Measurements from ENCODE around the gene HEATR5B. TPM values are rescaled to one million over a fixed set of nuclear protein-coding genes. Genes with fewer than 3 reads are reported as not detected.

The HEATR5B gene
- total RNA-seq = 32.5 TPM

- Histone ChIP-seq H3K4me1 (ENCODE audit: insufficient read depth, low read length) (peaks cover 49% of the 10 kb centered on the region), H3K27me3 (ENCODE audit: insufficient read depth, low read length) (no peaks in the 10 kb centered on the region), H3K4me3 (ENCODE audit: low read length) (peak within 1 kb of the TSS; percentile 88), H3K9me3 (ENCODE audit: low read depth, low read length) (no peaks in the 10 kb centered on the region)
Observed at GRCh38 chr2:37083873-37084794, at the start of gene HEATR5B, which contains the start of gene GPATCH11. TSS of gene HEATR5B (minus strand) at chr2:37084372. CDS start at chr2:37083414, 958 bp downstream. TSS of gene GPATCH11 (plus strand) at chr2:37084518. CDS start at chr2:37088382, 3,864 bp downstream.

- Histone ChIP-seq H3K4me3 (ENCODE audit: low read length) (no peak overlapping the region), H3K9me3 (ENCODE audit: low read depth, low read length) (no peaks in the 10 kb centered on the region), H3K4me1 (ENCODE audit: insufficient read depth, low read length) (no peaks in the 10 kb centered on the region), H3K27me3 (ENCODE audit: insufficient read depth, low read length) (no peaks in the 10 kb centered on the region)
Observed at GRCh38 chr2:37132914-37133313, 48.7 kb upstream of the HEATR5B start.

- Histone ChIP-seq H3K27me3 (ENCODE audit: insufficient read depth, low read length) (no peaks in the 10 kb centered on the region), H3K4me1 (ENCODE audit: insufficient read depth, low read length) (no peaks in the 10 kb centered on the region), H3K9me3 (ENCODE audit: low read depth, low read length) (no peaks in the 10 kb centered on the region), H3K4me3 (ENCODE audit: low read length) (no peak overlapping the region)
Observed at GRCh38 chr2:37125416-37125815, 41.2 kb upstream of the HEATR5B start.

GRCh38 chr2:37119157-37119556 lies 35.0 kb upstream of the HEATR5B start:
- Histone ChIP-seq H3K4me3 (ENCODE audit: low read length) (no peak overlapping the region), H3K9me3 (ENCODE audit: low read depth, low read length) (no peaks in the 10 kb centered on the region), H3K27me3 (ENCODE audit: insufficient read depth, low read length) (no peaks in the 10 kb centered on the region), H3K4me1 (ENCODE audit: insufficient read depth, low read length) (no peaks in the 10 kb centered on the region)

- no peaks in the 10 kb centered on the region for H3K9me3 ChIP-seq (ENCODE audit: low read depth, low read length)
- H3K4me1 ChIP-seq (ENCODE audit: insufficient read depth, low read length) = no peaks in the 10 kb centered on the region
- H3K4me3 ChIP-seq (ENCODE audit: low read length) = no peak overlapping the region
Observed at GRCh38 chr2:37117566-37117965, 33.4 kb upstream of the HEATR5B start.

GRCh38 chr2:37111958-37112357 lies 27.8 kb upstream of the HEATR5B start:
- no peak overlapping the region for H3K4me3 ChIP-seq (ENCODE audit: low read length)
- H3K27me3 ChIP-seq (ENCODE audit: insufficient read depth, low read length) = no peaks in the 10 kb centered on the region
- no peaks in the 10 kb centered on the region for H3K9me3 ChIP-seq (ENCODE audit: low read depth, low read length)
- H3K4me1 ChIP-seq (ENCODE audit: insufficient read depth, low read length) = no peaks in the 10 kb centered on the region

More at GRCh38 chr2:37117566-37117965, 33.4 kb upstream of the HEATR5B start:
- no peaks in the 10 kb centered on the region for H3K27me3 ChIP-seq (ENCODE audit: insufficient read depth, low read length)

GRCh38 chr2:37110306-37111212 lies 26.4 kb upstream of the HEATR5B start:
- no peaks in the 10 kb centered on the region for H3K27me3 ChIP-seq (ENCODE audit: insufficient read depth, low read length)
- no peaks in the 10 kb centered on the region for H3K9me3 ChIP-seq (ENCODE audit: low read depth, low read length)
- no peak overlapping the region for H3K4me3 ChIP-seq (ENCODE audit: low read length)
- no peaks in the 10 kb centered on the region for H3K4me1 ChIP-seq (ENCODE audit: insufficient read depth, low read length)

GRCh38 chr2:37109523-37109922 lies 25.4 kb upstream of the HEATR5B start:
- H3K4me1 ChIP-seq (ENCODE audit: insufficient read depth, low read length) = no peaks in the 10 kb centered on the region
- H3K4me3 ChIP-seq (ENCODE audit: low read length) = no peak overlapping the region
- H3K27me3 ChIP-seq (ENCODE audit: insufficient read depth, low read length) = no peaks in the 10 kb centered on the region
- H3K9me3 ChIP-seq (ENCODE audit: low read depth, low read length) = no peaks in the 10 kb centered on the region

GRCh38 chr2:37105150-37105549 lies 21.0 kb upstream of the HEATR5B start:
- Histone ChIP-seq H3K4me1 (ENCODE audit: insufficient read depth, low read length) (no peaks in the 10 kb centered on the region), H3K27me3 (ENCODE audit: insufficient read depth, low read length) (no peaks in the 10 kb centered on the region), H3K9me3 (ENCODE audit: low read depth, low read length) (no peaks in the 10 kb centered on the region), H3K4me3 (ENCODE audit: low read length) (no peak overlapping the region)

- H3K4me1 ChIP-seq (ENCODE audit: insufficient read depth, low read length) = no peaks in the 10 kb centered on the region
- H3K4me3 ChIP-seq (ENCODE audit: low read length) = no peak overlapping the region
- no peaks in the 10 kb centered on the region for H3K9me3 ChIP-seq (ENCODE audit: low read depth, low read length)
- no peaks in the 10 kb centered on the region for H3K27me3 ChIP-seq (ENCODE audit: insufficient read depth, low read length)
Observed at GRCh38 chr2:37104178-37104577, 20.0 kb upstream of the HEATR5B start.

GRCh38 chr2:37102588-37102987 lies 18.4 kb upstream of the HEATR5B start:
- Histone ChIP-seq H3K4me1 (ENCODE audit: insufficient read depth, low read length) (no peaks in the 10 kb centered on the region), H3K9me3 (ENCODE audit: low read depth, low read length) (no peaks in the 10 kb centered on the region), H3K27me3 (ENCODE audit: insufficient read depth, low read length) (no peaks in the 10 kb centered on the region), H3K4me3 (ENCODE audit: low read length) (no peak overlapping the region)

GRCh38 chr2:37100054-37100453 lies 15.9 kb upstream of the HEATR5B start:
- H3K9me3 ChIP-seq (ENCODE audit: low read depth, low read length) = no peaks in the 10 kb centered on the region
- no peak overlapping the region for H3K4me3 ChIP-seq (ENCODE audit: low read length)
- no peaks in the 10 kb centered on the region for H3K27me3 ChIP-seq (ENCODE audit: insufficient read depth, low read length)
- H3K4me1 ChIP-seq (ENCODE audit: insufficient read depth, low read length) = no peaks in the 10 kb centered on the region

- Histone ChIP-seq H3K4me3 (ENCODE audit: low read length) (no peak overlapping the region), H3K9me3 (ENCODE audit: low read depth, low read length) (no peaks in the 10 kb centered on the region), H3K27me3 (ENCODE audit: insufficient read depth, low read length) (no peaks in the 10 kb centered on the region), H3K4me1 (ENCODE audit: insufficient read depth, low read length) (no peaks in the 10 kb centered on the region)
Observed at GRCh38 chr2:37098416-37099118, 14.4 kb upstream of the HEATR5B start.

- peaks cover 5% of the 10 kb centered on the region for H3K4me1 ChIP-seq (ENCODE audit: insufficient read depth, low read length)
- H3K9me3 ChIP-seq (ENCODE audit: low read depth, low read length) = no peaks in the 10 kb centered on the region
- no peak overlapping the region for H3K4me3 ChIP-seq (ENCODE audit: low read length)
- no peaks in the 10 kb centered on the region for H3K27me3 ChIP-seq (ENCODE audit: insufficient read depth, low read length)
Observed at GRCh38 chr2:37096568-37096967, 12.4 kb upstream of the HEATR5B start.
